Keratinocyte (primary cell): ENCODE data around the gene CIDEA. TPM values are rescaled to one million over a fixed set of nuclear protein-coding genes. Genes with fewer than 3 reads are reported as not detected.

ENCODE experiments used
- DNase-seq: peaks from one replicate; pipeline ENCODE4 v3.0.0-alpha.2; 2011; ENCODE audit warnings: low read depth, missing footprints, low spot score
- FAIRE-seq: peaks from 2 replicates; lab custom pipeline; 2011; peaks lifted over from hg19 to GRCh38; lab: Jason Lieb, UNC
- H2AFZ ChIP-seq: 2 replicates; pipeline ENCODE4 v1.6.0; 2012; ENCODE audit warnings: low read length, control low read depth, inconsistent platforms; ENCODE audit not compliant: control insufficient read depth
- H3K27ac ChIP-seq: 2 replicates; pipeline ENCODE4 v1.5.1; 2011; ENCODE audit warnings: low read length; ENCODE audit not compliant: control insufficient read depth, insufficient read depth
- H3K27me3 ChIP-seq: 3 replicates; pipeline ENCODE4 v1.6.0; 2011; ENCODE audit warnings: low read length; ENCODE audit not compliant: control insufficient read depth, insufficient read depth; ENCODE audit errors: extremely low read depth
- H3K36me3 ChIP-seq, 2 experiments: 2 replicates in 1 of 2; 3 replicates in 1 of 2; pipeline ENCODE4 v1.5.1; 2011; ENCODE audit warnings: low read length in 2 of 2, mild to moderate bottlenecking in 1 of 2; ENCODE audit not compliant: control insufficient read depth in 2 of 2, insufficient read depth in 2 of 2; ENCODE audit errors: extremely low read depth in 1 of 2
- H3K4me1 ChIP-seq: 3 replicates; pipeline ENCODE4 v1.5.1; 2011; ENCODE audit warnings: low read length; ENCODE audit not compliant: control insufficient read depth, insufficient read depth; ENCODE audit errors: extremely low read depth
- H3K4me2 ChIP-seq: 3 replicates; pipeline ENCODE4 v1.6.0; 2011; ENCODE audit warnings: low read depth, low read length; ENCODE audit not compliant: control insufficient read depth, insufficient read depth; ENCODE audit errors: extremely low read depth
- H3K4me3 ChIP-seq, 3 experiments: fragments of 200-600 bp in 1 of 3; sonication (generic) in 1 of 3; 2 replicates in 2 of 3; 3 replicates in 1 of 3; pipeline ENCODE4 v1.5.1; 2011 to 2016; ENCODE audit warnings: low read length in 3 of 3, mild to moderate bottlenecking in 3 of 3, control low read depth in 2 of 3, inconsistent platforms in 1 of 3, low read depth in 1 of 3, mixed read lengths in 1 of 3, mixed run types in 1 of 3, moderate library complexity in 1 of 3; ENCODE audit not compliant: control insufficient read depth in 2 of 3, insufficient read depth in 2 of 3; ENCODE audit errors: extremely low read depth in 1 of 3
- H3K79me2 ChIP-seq: 2 replicates; pipeline ENCODE4 v1.6.0; 2012; ENCODE audit warnings: low read length; ENCODE audit not compliant: control insufficient read depth, insufficient read depth
- H3K9ac ChIP-seq: 3 replicates; pipeline ENCODE4 v1.6.0; 2011; ENCODE audit warnings: low read length; ENCODE audit not compliant: control insufficient read depth, insufficient read depth; ENCODE audit errors: extremely low read depth
- H3K9me1 ChIP-seq: 3 replicates; pipeline ENCODE4 v1.6.0; 2011; ENCODE audit warnings: low read length; ENCODE audit not compliant: control insufficient read depth, insufficient read depth; ENCODE audit errors: extremely low read depth
- H3K9me3 ChIP-seq: 2 replicates; pipeline ENCODE4 v1.5.1; 2012; ENCODE audit warnings: low read depth, low read length; ENCODE audit not compliant: control insufficient read depth
- H4K20me1 ChIP-seq: 3 replicates; pipeline ENCODE4 v1.6.0; 2011; ENCODE audit warnings: low read length; ENCODE audit not compliant: control insufficient read depth, insufficient read depth; ENCODE audit errors: extremely low read depth
- CTCF ChIP-seq, 3 experiments: IDR thresholded peaks in 1 of 3; conservative IDR thresholded peaks in 1 of 3; optimal IDR thresholded peaks in 1 of 3; 2 replicates in 2 of 3; 3 replicates in 1 of 3; pipeline versions ENCODE3 to v1.5.1; 2011; ENCODE audit warnings: low read length in 3 of 3, mild to moderate bottlenecking in 3 of 3, moderate library complexity in 2 of 3, control low read depth in 1 of 3, inconsistent platforms in 1 of 3; ENCODE audit not compliant: insufficient read depth in 2 of 3; ENCODE audit errors: extremely low read depth in 1 of 3
- EZH2 ChIP-seq: IDR thresholded peaks from one replicate; pipeline ENCODE4 v1.6.1; 2012; ENCODE audit warnings: inconsistent platforms, mild to moderate bottlenecking, low read length, moderate library complexity
- dilution Hi-C: fragments of 300-500 bp; cut with MboI; formaldehyde crosslinking; loops from one replicate; pipeline ENCODE4 v1.7.0; 2020; ENCODE audit warnings: low sequenced_read_pairs; ENCODE audit not compliant: extremely low pct_ligation_motif_present
- polyA plus RNA-seq, 5 experiments: library from polyadenylated mRNA; depleted of rRNA in 3 of 5; stranded (reverse) in 3 of 5; stranded (forward) in 1 of 5; unstranded in 1 of 5; fragments of >200 nt; gene quantifications; 1 replicate in 1 of 5; 2 replicates in 3 of 5; 3 replicates in 1 of 5; pipeline versions ENCODE4 v1.2.1 to v1.2.3, GENCODE V29; 2011 to 2012; ENCODE audit warnings: missing spikeins in 2 of 5, low read depth in 1 of 5, low replicate concordance in 1 of 5

CIDEA gene
- polyA plus RNA-seq, 1 donor (not counting 4 experiments of a cell fraction or from before 2014, with no cell fraction given), result 1.2 TPM

GRCh38 chr18:12324991-12325725, 71.0 kb downstream of the CIDEA start:
- H3K79me2 ChIP-seq, result peaks cover 32% of the 10 kb centered on the region
- peaks cover 4% of the 10 kb centered on the region for H3K4me1 ChIP-seq
- TF ChIP-seq CTCF (optimal IDR thresholded peaks at IDR 0.05 in 1 of 3, IDR thresholded peaks at IDR 0.05 in 1 of 3, conservative IDR thresholded peaks at IDR 0.05 in 1 of 3; ENCODE audit: extremely low read depth in 1 of 3, insufficient read depth in 2 of 3, low read length in 3 of 3), result no peak
- TF ChIP-seq EZH2, result no peak
- H4K20me1 ChIP-seq, result peaks cover 29% of the 10 kb centered on the region
- FAIRE-seq (no peak), DNase-seq (no peak)
- H3K27me3 ChIP-seq, result no peaks in the 10 kb centered on the region
- H3K4me2 ChIP-seq, result no peak overlapping the region
- dilution Hi-C loops, result no loop called here
- no peak overlapping the region for H3K4me3 ChIP-seq
- H3K36me3 ChIP-seq, result peaks cover 36% of the 10 kb centered on the region in 2 experiments
- H3K9me3 ChIP-seq, result no peaks in the 10 kb centered on the region
- no peak overlapping the region for H3K27ac ChIP-seq
- H2AFZ ChIP-seq, result no peak overlapping the region
- H3K9ac ChIP-seq, result no peak overlapping the region
- H3K9me1 ChIP-seq, result peaks cover 3% of the 10 kb centered on the region

GRCh38 chr18:12325726-12326245, 71.6 kb downstream of the CIDEA start:
- peaks cover 32 to 36% of the 10 kb centered on the region in 2 experiments for H3K36me3 ChIP-seq
- no peak overlapping the region for H3K4me2 ChIP-seq
- peaks cover 3% of the 10 kb centered on the region for H3K9me1 ChIP-seq
- no peak overlapping the region for H2AFZ ChIP-seq
- H3K4me1 ChIP-seq, result peaks cover 4% of the 10 kb centered on the region
- no peak overlapping the region for H3K4me3 ChIP-seq
- no peak for DNase-seq
- no peak for FAIRE-seq
- no peak overlapping the region for H3K9ac ChIP-seq
- H4K20me1 ChIP-seq, result peaks cover 29% of the 10 kb centered on the region
- H3K27me3 ChIP-seq, result no peaks in the 10 kb centered on the region
- no peaks in the 10 kb centered on the region for H3K9me3 ChIP-seq
- dilution Hi-C loops, result no loop called here
- no peak overlapping the region for H3K27ac ChIP-seq
- no peak for TF ChIP-seq CTCF (optimal IDR thresholded peaks at IDR 0.05 in 1 of 3, IDR thresholded peaks at IDR 0.05 in 1 of 3, conservative IDR thresholded peaks at IDR 0.05 in 1 of 3; ENCODE audit: extremely low read depth in 1 of 3, insufficient read depth in 2 of 3, low read length in 3 of 3)
- no peak for TF ChIP-seq EZH2
- H3K79me2 ChIP-seq, result peaks cover 26% of the 10 kb centered on the region
